PFSK-1 (cell line): ENCODE data around the gene RUNDC3A.

Source experiments
- FOXP2 ChIP-seq: optimal IDR thresholded peaks from 2 replicates; pipeline ENCODE3; 2011; ENCODE audit warnings: borderline replicate concordance, control low read depth, inconsistent platforms; ENCODE audit not compliant: insufficient read depth; ENCODE audit errors: extremely low read length, extremely low read depth
- POLR2AphosphoS5 ChIP-seq: IDR thresholded peaks from 2 replicates; pipeline ENCODE4 v1.6.1; 2012; ENCODE audit warnings: low read depth, mild to moderate bottlenecking, control low read depth, low read length, moderate library complexity
- TAF1 ChIP-seq: IDR thresholded peaks from 2 replicates; pipeline ENCODE4 v1.6.1; 2012; ENCODE audit warnings: low read length, control low read depth, borderline replicate concordance; ENCODE audit not compliant: insufficient read depth
- TF ChIP-seq, protein P1 (sequence below), 2 experiments: IDR thresholded peaks; 2 replicates each; pipeline versions ENCODE4 v1.6.1 to v1.8.0; 2011 to 2012; ENCODE audit warnings: low read depth in 2 of 2, low read length in 2 of 2, control low read depth in 1 of 2, inconsistent platforms in 1 of 2, mild to moderate bottlenecking in 1 of 2, moderate library complexity in 1 of 2; ENCODE audit not compliant: insufficient read depth in 1 of 2

DNA sequence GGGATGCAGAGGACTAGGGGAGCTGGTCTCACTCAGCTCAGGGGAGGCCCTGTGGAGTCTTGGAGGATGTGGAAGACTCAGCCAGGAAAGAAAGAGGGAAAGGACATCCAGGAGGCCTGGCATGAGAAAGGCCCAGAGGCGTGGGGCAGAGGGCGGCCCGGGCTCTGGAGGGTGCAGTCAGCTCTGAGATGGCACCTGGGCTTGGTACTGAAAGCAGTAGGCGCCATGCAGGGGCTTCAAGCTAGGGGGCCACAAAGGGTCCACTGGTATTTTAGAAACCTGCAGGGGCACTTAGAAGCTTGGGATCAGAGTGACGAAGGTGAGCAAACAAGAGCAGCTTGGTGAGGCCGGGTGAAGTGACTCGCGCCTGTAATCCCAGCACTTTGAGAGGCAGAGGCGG lies 49.7 kb downstream of the RUNDC3A start:
- TF ChIP-seq POLR2AphosphoS5 = no peak
- no peak for TF ChIP-seq TAF1
- TF ChIP-seq FOXP2 = no peak
- TF ChIP-seq, protein P1, sequence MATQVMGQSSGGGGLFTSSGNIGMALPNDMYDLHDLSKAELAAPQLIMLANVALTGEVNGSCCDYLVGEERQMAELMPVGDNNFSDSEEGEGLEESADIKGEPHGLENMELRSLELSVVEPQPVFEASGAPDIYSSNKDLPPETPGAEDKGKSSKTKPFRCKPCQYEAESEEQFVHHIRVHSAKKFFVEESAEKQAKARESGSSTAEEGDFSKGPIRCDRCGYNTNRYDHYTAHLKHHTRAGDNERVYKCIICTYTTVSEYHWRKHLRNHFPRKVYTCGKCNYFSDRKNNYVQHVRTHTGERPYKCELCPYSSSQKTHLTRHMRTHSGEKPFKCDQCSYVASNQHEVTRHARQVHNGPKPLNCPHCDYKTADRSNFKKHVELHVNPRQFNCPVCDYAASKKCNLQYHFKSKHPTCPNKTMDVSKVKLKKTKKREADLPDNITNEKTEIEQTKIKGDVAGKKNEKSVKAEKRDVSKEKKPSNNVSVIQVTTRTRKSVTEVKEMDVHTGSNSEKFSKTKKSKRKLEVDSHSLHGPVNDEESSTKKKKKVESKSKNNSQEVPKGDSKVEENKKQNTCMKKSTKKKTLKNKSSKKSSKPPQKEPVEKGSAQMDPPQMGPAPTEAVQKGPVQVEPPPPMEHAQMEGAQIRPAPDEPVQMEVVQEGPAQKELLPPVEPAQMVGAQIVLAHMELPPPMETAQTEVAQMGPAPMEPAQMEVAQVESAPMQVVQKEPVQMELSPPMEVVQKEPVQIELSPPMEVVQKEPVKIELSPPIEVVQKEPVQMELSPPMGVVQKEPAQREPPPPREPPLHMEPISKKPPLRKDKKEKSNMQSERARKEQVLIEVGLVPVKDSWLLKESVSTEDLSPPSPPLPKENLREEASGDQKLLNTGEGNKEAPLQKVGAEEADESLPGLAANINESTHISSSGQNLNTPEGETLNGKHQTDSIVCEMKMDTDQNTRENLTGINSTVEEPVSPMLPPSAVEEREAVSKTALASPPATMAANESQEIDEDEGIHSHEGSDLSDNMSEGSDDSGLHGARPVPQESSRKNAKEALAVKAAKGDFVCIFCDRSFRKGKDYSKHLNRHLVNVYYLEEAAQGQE (IDR thresholded peaks at IDR 0.05; ENCODE audit: insufficient read depth in 1 of 2, low read depth in 2 of 2, low read length in 2 of 2) = no peak
